CD4-positive, alpha-beta T cell treated with Interleukin-4 for 1 hour (primary cell): Measurements from ENCODE around the gene PLEKHM3.

ENCODE experiments used
- DNase-seq, 2 donors: peaks; one replicate each; pipeline ENCODE4 v3.0.0-alpha.2; 2020 to 2022

PLEKHM3 gene

GRCh38 chr2:207847807-207848544, 177.4 kb downstream of the PLEKHM3 start:
- no peak for DNase-seq

DNA sequence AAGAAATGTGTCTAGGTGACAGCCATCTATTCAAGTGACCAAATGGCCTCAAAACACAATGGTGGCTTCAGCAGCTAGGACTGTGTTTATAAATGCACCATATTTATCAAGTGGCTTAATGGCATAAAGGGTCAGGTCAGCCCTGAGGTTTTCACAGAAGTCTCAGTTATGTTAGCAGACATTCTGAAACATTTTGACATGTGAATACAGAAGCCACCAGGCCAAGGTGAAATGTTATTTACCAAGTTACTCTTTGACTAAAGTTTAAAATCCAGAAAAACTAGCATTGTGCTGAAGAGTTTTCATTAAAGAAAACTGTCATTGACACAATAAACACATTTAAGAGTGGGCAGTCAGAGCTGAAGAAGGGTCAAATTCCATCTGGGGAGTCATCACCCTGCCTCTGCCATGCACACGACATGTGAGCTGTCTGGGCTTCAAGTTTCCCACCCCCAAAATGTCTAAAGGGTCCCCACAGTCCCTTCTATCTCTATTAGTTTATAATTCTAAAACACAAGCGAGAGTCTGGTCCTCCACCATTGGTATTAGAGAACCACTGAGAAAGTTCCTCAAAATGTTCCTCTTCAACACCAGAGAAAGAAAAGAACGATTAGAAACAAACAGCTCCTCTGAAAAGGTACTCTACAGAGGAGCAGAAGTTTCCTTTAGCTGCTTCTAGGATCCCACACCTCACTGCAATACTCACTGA, 178.1 kb downstream of the PLEKHM3 start:
- DNase-seq = no peak

- DNase-seq = no peak
These were observed 180.0 kb downstream of the PLEKHM3 start for GRCh38 chr2:207845202-207845864.

DNA sequence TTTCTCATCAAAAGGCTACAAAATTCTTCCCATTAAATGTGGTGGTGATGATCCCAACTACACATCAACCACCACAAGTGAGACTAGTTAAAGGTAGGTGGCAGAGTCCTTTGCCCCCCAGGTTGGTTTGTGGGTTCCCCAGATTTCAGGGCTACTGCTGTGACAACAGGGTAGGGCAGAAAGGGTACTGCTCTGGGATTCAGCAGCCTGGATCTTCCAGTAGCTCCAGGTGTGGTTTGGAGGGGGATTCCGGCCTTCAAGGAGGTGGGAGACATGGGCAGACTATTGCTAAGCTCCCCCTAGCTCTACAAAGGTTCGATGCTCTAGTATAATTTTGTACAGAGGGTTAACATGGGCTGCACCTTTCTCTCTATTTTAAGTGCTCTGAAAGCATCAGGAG, 180.7 kb downstream of the PLEKHM3 start:
- no peak for DNase-seq

DNA sequence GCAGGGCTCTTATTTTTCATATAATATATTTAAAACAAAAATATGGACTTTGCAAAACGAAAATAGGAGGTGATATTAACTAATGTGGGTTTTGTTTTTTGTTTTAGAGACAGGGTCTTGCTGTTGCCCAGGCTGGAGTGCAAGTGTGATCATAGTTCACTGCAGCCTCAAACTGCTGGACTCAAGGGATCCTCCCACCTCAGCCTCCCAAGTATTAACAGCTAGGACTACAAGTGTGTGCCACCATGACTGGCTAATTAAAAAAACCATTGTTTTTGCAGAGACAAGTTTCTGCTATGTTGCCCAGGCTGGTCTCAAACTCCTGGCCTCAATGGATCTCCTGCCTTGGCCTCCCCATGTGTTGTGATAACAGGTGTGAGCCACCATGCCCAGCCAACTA, 185.2 kb downstream of the PLEKHM3 start:
- DNase-seq = no peak

GRCh38 chr2:207839575-207839974, 185.8 kb downstream of the PLEKHM3 start:
- no peak for DNase-seq

DNA sequence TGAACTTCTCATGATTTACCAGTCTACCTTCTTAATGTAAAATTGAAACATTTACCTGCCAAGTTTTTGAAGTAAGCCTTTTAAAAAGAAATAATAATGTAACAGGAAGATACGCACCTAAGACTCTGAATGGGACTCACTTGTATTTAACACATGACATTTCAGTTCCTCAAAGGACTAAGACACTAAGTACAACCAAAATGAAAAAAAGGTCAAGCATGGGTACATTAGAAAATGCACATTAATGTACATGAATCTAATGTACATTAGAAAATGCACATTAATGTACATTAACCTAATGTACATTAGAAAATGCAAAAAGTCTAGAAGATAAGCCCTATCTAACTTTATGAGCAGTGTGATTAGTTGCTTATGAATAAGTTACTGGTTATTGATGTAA, 186.3 kb downstream of the PLEKHM3 start:
- DNase-seq = no peak

DNA sequence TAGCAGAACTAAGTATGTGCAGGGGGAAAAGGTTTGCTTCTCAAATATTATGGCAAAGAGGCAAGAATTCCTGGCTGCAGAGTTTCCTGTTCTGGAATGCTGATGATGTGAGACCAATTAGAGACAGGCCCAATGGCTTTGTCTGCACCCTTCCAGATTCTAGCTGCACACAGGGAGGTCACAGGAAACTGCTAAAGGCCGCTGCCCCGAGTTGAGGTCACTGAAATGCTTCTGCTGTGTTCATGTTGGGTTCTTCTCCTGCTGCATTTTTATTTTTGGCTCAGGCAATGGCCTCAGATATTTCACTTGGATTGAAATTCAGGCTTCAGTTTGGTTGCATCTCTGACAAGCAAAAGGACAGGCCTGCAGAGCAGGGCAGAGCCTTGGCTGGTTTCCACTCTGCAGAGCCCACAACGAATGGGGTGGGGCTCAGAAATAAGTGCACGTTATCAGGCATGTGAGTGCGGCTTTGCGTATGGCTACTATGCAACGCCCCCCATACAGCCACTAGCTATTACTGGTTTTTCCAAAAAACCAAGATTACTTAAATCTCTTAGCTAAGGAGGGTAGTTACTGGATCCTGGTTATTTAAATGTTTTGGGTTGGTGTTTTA, 188.7 kb downstream of the PLEKHM3 start:
- no peak for DNase-seq

GRCh38 chr2:207835805-207836204, 189.5 kb downstream of the PLEKHM3 start:
- no peak for DNase-seq

- DNase-seq = no peak
These were observed 192.0 kb downstream of the PLEKHM3 start for GRCh38 chr2:207833251-207833751.

DNA sequence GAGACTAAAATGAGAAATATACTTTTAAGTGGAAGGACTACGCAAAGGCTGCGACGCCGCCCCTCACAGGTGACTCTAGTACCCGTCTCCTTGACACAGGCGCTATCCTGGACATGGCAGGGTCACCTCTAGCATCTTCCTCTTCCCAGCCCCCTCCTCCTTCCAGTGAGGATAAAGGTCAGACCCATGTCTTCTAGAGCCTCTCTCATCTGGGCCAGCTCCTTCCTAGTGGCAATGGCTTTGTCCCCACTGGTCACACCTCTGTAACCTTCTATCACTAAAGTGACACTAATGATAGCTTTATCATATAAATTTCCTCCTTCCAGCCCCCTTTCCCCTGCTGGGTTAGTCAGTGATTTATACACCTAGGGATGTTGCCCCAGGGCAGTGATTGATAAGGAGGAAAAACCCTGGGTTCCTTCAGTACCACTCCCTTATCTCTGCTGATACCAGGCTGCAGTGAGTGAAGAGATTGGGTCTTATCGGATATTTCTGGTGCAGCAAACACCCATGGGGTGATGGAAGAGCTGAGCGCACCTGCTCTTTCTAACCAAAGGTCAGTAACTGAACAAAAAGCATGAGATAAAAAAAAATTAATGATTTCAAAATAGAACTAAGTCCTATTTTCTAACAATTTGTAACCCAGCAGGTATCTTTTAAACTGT, 193.6 kb downstream of the PLEKHM3 start:
- DNase-seq = no peak

- DNase-seq = no peak
These were observed 194.4 kb downstream of the PLEKHM3 start for GRCh38 chr2:207830778-207831438.

DNA sequence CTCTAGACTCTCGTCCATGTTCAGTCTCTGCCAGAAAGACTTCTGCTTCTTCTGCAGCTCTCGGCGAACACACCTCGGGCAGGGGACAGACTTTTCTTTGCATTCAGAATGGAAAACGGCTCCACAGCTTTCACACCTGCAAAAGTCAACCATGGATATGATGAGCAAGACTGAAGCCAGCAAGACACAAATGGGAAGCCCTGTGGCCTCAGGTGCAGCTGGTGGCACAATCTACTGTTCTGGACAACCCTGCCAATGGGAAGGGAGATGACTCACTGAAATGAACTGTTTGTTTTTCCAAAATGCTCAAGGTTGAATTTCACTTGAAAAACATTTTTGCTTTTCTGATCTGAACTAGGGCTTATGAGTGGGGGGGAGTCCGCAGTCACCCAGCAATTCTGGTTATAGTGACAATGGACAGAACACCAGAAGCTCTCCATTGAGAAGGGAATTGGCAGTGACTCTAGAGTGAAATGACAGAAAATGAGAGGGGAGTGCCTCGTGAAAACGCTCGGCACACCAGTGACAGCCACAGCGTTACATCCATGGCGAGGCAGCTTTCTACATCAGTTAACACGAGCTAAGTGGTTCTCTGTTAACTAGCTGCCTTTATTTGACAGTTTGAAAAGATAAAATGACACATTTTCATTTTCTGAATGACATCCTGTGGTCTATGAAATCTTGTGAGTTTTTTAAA, 196.8 kb downstream of the PLEKHM3 start:
- DNase-seq = no peak

- DNase-seq = no peak
These were observed 199.3 kb downstream of the PLEKHM3 start for GRCh38 chr2:207825978-207826377.

DNA sequence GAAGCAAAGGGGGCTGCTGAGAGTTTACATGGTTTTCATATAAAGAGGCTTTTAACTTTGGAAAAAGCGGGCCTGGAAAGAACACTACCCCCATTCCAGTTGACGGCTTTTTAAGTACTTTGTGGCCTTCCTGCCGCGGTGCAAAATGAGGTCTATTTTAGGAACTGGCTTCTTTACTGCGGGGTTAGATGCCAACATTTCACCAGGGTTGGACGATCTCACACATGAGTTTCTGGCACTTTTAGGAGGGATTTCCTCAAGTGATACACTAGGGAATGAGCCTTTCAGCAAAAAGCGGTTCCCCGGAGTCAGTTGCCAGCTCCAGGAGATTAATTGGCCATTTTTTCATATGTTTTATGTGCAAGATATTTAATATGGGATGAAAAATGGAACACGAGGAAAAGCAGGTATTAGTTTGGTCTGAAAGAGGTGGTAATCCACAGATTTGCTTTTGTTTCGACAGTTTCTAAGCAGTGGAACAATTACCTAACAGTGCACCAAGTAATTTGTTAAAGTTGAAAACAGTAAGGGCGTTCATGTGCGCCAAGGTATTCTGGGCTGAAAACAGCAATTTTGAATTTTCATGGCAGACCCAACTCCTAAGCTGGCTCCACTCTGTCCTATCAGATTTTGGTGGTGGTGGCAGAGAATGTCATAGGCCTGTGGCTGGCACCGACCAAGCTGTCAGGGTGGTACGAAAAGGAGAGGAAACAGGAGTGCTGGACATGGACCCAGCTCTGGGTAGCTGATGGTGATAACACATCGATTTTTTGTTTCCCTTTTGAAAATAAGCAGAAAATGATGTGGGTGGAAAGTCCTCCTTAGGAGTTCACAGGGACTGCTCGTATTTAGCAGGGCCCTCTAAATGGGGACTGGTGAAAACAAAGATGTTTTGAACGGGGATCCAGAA, 200.0 kb downstream of the PLEKHM3 start:
- DNase-seq = no peak

DNA sequence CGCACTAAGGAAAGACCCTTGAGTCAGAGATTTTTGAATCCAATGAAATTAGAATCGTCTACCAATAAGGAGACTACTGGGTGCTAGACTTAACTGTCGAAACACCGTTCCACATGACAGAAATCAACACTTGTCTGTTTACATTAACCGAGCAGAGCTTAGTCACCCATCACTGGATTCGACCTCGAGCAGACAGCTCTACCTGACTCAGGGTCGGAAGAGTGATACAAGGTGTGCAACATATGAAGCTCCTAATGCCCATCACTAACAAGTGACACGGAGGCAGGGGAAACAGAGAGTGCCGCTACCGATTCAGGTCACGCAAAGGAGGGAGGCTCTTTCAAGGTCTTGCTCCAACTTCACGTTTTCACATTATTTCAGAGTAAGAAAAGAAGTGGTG, 201.5 kb downstream of the PLEKHM3 start:
- no peak for DNase-seq

DNA sequence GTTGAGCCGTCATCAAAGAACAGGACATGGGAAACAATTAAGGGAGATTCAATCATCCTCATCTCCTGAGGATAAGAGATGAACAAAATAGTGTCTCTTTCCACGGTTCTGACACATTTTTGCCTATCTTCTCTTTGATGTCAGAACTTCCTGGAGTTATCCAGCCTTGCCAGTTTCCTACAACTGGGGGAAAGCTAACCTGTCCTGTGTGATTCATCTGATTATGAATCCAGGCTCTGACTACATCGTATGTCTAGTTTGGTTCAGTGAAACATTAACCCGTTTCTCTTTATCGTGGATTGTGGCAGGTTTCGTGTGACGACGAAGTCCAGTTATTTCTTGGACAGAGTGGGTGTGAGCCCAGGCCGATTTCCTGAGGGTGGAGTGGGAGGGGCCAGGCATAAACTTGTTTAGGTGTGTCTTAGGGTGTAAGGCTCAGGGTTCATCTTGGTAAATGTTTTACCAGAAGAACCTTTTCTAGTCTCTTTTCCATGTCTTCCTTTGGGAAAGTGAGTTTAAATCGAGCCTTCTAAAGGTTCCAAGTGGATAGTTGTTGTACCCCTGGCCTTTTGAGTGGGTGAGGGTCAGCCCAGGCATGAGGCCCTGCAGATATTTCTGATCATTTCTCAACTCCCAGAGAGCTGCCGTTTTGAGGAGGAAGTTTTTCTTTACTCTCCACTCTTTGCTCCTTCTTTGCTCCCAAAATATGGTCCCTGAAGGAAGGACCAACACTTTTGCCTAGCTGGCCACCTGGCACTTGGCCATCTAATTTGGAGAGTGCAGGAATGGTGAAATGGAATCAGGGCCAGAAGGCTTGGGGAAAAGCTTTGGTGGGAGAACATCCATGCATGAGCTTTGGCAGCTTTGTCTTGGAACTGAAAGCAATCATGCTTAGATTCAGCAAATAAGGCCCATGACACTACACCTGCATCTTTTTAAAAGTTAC, 205.2 kb downstream of the PLEKHM3 start:
- no peak for DNase-seq

DNA sequence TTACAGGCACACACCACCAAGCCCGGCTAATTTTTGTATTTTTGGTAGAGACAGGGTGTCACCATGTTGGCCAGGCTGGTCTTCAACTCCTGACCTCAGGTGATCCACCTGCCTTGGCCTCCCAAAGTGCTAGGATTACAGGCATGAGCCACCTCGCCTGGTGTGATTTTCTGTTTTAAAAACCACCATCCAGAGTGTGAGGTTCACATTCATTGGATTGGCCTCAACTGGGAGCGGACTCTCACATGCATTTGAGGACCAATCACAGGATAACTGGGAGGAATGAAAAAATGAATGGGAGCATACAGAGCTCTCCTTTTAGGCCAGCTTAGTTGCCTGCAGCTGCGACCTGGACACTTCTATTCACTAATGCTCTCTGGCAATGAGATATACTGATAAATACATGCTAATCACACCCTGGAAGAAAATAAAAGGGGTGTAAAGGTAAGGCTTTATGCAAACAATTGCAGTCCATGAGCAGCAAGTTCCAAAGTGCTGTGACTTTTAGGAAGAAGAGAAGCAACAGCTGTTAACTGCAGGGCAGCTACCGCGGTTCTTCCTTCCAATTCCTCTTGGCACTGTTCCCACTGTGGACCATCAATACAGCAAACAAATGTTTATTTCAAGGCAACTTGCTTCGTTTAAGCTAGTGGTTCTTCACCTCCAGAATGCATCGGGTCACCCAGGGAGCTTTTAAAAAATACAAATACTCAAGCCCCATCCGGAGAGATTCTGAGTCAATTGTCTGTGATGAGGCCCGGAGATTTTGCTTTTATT, 206.1 kb downstream of the PLEKHM3 start:
- DNase-seq = no peak
